AG04449 (cell line): ENCODE results near the gene PRLHR.

ENCODE experiments used
- CTCF ChIA-PET: fragments of 350-600 bp; formaldehyde crosslinking; extraction: SDS; loops from one replicate; lab custom pipeline; 2021; ENCODE audit warnings: antibody characterized with exemption; lab: Yijun Ruan, JAX
- POLR2A ChIA-PET: fragments of 400-600, 350-600 bp; formaldehyde crosslinking; extraction: SDS; loops from one replicate; lab custom pipeline; 2020; ENCODE audit warnings: antibody characterized with exemption, inconsistent platforms; lab: Yijun Ruan, JAX
- DNase-seq: peaks from one replicate; pipeline ENCODE4 v3.0.0-alpha.2; 2010; ENCODE audit warnings: low read depth, low spot score
- H3K4me3 ChIP-seq: 2 replicates; pipeline ENCODE4 v1.5.1; 2011; ENCODE audit warnings: low read depth, mild to moderate bottlenecking, control low read depth, low read length
- TF ChIP-seq, protein P1 (sequence below): IDR thresholded peaks from one replicate; pipeline ENCODE4 v1.5.1; 2011; ENCODE audit warnings: mild to moderate bottlenecking, moderate library complexity, low read length, control low read depth, inconsistent platforms; ENCODE audit not compliant: insufficient read depth; ENCODE audit errors: missing control alignments

The PRLHR gene

DNA sequence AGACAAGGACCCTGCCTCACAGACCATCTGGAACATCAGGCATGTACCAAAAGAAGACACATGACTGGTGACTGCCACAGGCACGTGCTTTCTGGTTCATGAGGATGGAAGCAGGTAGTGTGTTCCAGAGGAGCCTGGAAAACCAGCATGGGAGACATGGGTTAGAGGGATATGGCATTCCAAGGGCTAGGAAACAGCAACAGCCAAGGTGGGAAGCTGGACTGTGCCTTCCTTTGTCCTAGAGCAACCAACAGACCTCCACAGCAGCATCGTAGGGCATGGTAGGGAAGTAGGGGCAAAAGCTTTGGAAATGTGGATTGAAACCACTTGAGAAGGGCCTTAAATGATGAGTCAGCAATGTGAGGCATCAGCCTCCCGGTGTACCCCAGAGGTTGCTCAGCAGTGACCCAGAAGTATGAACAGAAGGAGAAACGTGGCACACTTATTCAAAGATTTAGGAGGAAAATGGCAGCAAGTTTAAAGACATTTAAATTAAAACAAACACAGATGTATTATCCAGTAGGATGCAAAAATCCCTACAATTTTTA is 51.0 kb downstream of the PRLHR start:
- no peak overlapping the region for H3K4me3 ChIP-seq
- TF ChIP-seq, protein P1, sequence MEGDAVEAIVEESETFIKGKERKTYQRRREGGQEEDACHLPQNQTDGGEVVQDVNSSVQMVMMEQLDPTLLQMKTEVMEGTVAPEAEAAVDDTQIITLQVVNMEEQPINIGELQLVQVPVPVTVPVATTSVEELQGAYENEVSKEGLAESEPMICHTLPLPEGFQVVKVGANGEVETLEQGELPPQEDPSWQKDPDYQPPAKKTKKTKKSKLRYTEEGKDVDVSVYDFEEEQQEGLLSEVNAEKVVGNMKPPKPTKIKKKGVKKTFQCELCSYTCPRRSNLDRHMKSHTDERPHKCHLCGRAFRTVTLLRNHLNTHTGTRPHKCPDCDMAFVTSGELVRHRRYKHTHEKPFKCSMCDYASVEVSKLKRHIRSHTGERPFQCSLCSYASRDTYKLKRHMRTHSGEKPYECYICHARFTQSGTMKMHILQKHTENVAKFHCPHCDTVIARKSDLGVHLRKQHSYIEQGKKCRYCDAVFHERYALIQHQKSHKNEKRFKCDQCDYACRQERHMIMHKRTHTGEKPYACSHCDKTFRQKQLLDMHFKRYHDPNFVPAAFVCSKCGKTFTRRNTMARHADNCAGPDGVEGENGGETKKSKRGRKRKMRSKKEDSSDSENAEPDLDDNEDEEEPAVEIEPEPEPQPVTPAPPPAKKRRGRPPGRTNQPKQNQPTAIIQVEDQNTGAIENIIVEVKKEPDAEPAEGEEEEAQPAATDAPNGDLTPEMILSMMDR: no peak
- ChIA-PET POLR2A (no interaction called here), CTCF (interaction anchor here (0.6 to 2.3 kb wide), 3 partner anchors 12 to 1113 kb away, joined by 3 to 5 read pairs (median 4); no protein-coding TSS in a partner anchor)
- no peak for DNase-seq

DNA sequence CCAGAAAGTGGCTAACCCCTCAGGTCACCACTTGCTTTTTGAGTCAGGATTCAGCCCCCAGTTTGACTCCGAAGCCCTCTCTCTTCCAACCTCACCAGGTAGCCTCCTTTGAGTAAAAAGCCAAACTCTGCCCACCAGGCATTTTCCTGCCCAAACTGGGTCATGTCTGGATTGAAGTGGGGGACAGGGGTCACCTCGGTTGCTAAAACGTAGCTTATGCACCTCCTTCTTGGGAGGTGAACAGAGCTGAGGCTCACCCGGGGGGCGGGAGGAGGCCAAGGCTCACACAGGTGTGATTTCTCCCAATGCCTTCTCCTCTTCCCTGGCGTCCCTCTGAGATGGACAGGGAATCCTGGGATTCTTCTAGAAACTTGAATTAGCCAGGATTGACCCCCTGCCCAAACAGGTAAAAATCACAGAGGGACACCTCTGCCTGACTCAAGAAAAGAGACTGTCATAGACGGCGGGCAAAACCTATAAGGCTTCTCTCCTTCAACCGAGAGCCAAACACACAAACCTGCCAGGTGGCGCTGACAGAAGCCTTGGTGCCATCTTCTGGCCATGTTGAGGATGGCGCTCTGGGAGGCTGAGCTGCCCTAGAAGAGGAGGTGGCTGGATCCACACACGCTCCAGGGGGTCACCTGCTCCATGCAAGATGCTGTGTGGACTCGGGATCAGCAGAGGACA is 51.6 kb downstream of the PRLHR start:
- ChIA-PET POLR2A (no interaction called here), CTCF (interaction anchor here (2.0 to 2.3 kb wide), 2 partner anchors 1047 to 1112 kb away, joined by 4 to 5 read pairs; no protein-coding TSS in a partner anchor)
- no peak overlapping the region for H3K4me3 ChIP-seq
- no peak for DNase-seq
- TF ChIP-seq, protein P1: peak; percentile 68

DNA sequence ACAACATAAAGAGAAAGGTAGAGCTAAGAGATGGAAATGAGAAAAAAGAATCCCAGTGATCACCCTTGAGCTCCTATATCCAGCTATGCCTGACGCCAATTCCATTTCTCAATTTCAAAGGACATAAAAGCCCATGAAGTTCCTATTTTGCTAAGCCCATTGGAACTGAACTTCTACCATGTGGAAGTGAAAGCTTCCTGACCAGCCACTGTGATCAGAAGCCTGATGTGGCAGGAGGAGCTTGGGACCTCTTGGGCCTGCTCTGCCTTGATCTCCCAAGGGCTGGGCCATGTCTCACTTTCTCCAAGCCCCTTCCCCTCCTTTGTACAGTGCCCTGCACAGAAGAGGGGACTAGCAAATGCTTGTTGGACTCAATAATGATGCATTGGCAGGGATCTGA is 52.7 kb downstream of the PRLHR start:
- DNase-seq: no peak
- POLR2A ChIA-PET: no interaction called here
- no peak overlapping the region for H3K4me3 ChIP-seq
- CTCF ChIA-PET: interaction anchor here (0.8 to 2.0 kb wide), 2 partner anchors 181 to 1046 kb away, joined by 3 to 4 read pairs; no protein-coding TSS in a partner anchor
- TF ChIP-seq, protein P1: no peak

DNA sequence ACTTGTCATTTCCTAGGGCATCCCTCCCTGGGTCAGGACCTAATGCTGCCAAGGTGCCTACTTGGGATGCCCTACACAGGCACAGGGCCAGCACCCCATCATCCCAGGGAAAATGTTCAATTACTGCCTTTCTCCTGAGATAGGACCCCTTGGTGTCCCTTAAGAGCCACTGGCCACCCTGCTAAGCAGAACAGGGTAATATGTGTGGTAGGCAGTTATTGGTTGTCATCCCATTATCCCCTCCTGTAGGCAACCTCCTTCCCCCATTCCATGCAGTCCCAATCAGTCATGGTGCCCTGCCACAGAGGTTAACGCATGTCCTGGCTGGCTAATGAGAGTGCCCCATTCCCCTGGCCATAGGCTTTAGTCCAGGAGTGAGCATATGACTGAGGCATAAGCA is 53.2 kb downstream of the PRLHR start:
- ChIA-PET POLR2A (no interaction called here), CTCF (no interaction called here)
- TF ChIP-seq, protein P1: no peak
- no peak overlapping the region for H3K4me3 ChIP-seq
- no peak for DNase-seq

DNA sequence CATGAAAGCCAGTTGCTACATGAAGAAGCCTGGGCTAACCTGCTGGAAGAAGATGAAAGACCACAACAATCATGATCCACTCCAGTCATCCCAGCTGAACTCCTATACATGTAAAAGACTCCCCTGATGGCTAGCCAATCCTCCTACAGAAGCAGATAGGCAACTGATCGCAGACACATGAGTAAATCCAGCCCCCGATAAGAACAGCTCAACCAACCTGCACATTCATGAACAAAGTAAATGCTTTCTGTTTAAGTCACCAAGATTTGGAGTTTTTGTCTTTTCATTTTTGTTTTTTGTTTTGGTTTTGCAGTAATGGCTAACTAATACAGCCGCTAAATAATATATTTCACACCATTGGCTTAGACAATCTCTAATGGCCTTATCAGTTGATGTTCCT is 53.7 kb downstream of the PRLHR start:
- no peak overlapping the region for H3K4me3 ChIP-seq
- DNase-seq: no peak
- TF ChIP-seq, protein P1: no peak
- POLR2A ChIA-PET: no interaction called here
- CTCF ChIA-PET: no interaction called here
